Hepatocyte (in vitro differentiated cells): ENCODE data around the gene CROCC. TPM values are rescaled to one million over a fixed set of nuclear protein-coding genes. Genes with fewer than 3 reads are reported as not detected.

ENCODE experiments used
- DNase-seq: peaks from one replicate; pipeline ENCODE4 v3.0.0-alpha.2; 2016; ENCODE audit warnings: low spot score
- H2AFZ ChIP-seq: fragments of 200-600 bp; sonication (generic); 2 replicates; pipeline ENCODE4 v1.6.0; 2016; ENCODE audit warnings: antibody characterized with exemption, mild to moderate bottlenecking
- H3K27ac ChIP-seq: fragments of 200-600 bp; sonication (generic); 2 replicates; pipeline ENCODE4 v1.5.1; 2016; ENCODE audit warnings: mild to moderate bottlenecking
- H3K27me3 ChIP-seq: fragments of 200-600 bp; sonication (generic); 2 replicates; pipeline ENCODE4 v1.6.1; 2016
- H3K36me3 ChIP-seq: fragments of 200-600 bp; sonication (generic); replicated peaks from 2 replicates; pipeline ENCODE4 v1.5.1; 2016; ENCODE audit warnings: low read depth; ENCODE audit not compliant: insufficient read depth
- H3K4me1 ChIP-seq: fragments of 200-600 bp; sonication (generic); 2 replicates; pipeline ENCODE4 v1.5.1; 2016; ENCODE audit warnings: mild to moderate bottlenecking, moderate library complexity; ENCODE audit not compliant: insufficient read depth
- H3K4me2 ChIP-seq: fragments of 200-600 bp; sonication (generic); 2 replicates; pipeline ENCODE4 v1.6.0; 2016
- H3K4me3 ChIP-seq: fragments of 200-600 bp; sonication (generic); 2 replicates; pipeline ENCODE4 v1.5.1; 2016; ENCODE audit warnings: mild to moderate bottlenecking
- H3K79me2 ChIP-seq: fragments of 200-600 bp; sonication (generic); 2 replicates; pipeline ENCODE4 v1.6.0; 2017; ENCODE audit warnings: mild to moderate bottlenecking
- H3K9me2 ChIP-seq: fragments of 200-600 bp; sonication (generic); replicated peaks from 2 replicates; pipeline ENCODE4 v1.6.0; 2017; ENCODE audit warnings: mild to moderate bottlenecking; ENCODE audit not compliant: insufficient read depth
- H3K9me3 ChIP-seq: fragments of 200-600 bp; sonication (generic); 2 replicates; pipeline ENCODE4 v1.5.1; 2016; ENCODE audit warnings: low read depth, mild to moderate bottlenecking
- H4K20me1 ChIP-seq: fragments of 200-600 bp; sonication (generic); 2 replicates; pipeline ENCODE4 v1.6.0; 2016; ENCODE audit warnings: mild to moderate bottlenecking; ENCODE audit not compliant: insufficient read depth, poor library complexity, severe bottlenecking
- CTCF ChIP-seq: fragments of 200-600 bp; sonication (generic); IDR thresholded peaks from 2 replicates; pipeline ENCODE4 v1.5.1; 2016; ENCODE audit warnings: antibody characterized with exemption, mild to moderate bottlenecking; ENCODE audit not compliant: poor library complexity
- EZH2 ChIP-seq: fragments of 200-600 bp; sonication (generic); IDR thresholded peaks from 2 replicates; pipeline ENCODE4 v1.6.1; 2016; ENCODE audit warnings: antibody characterized with exemption, mild to moderate bottlenecking, borderline replicate concordance
- EZH2phosphoT487 ChIP-seq: fragments of 200-600 bp; sonication (generic); IDR thresholded peaks from one replicate; pipeline ENCODE4 v1.6.1; 2018; ENCODE audit warnings: antibody characterized with exemption, mild to moderate bottlenecking, low read depth, moderate library complexity; ENCODE audit not compliant: unreplicated experiment, severe bottlenecking
- WGBS: methylation state at CpG from one replicate; pipeline ENCODE4 v1.1.6; 2016; ENCODE audit warnings: low lambda C conversion rate; ENCODE audit errors: missing lambda C conversion rate; 5-methylcytosine and 5-hydroxymethylcytosine counted together
- polyA plus RNA-seq: library from polyadenylated mRNA; unstranded; fragments of >200 nt; fragmentation: Nextera tagmentation; extraction: Ambion mirVana; gene quantifications from 2 replicates; pipeline ENCODE4 v1.2.1, GENCODE V29; 2016
- total RNA-seq: library from RNA; depleted of rRNA; stranded (reverse); fragments of >200 nt; gene quantifications from 2 replicates; pipeline ENCODE4 v1.2.3, GENCODE V29; 2014

Gene CROCC
- total and polyA plus RNA-seq, 2 experiments from 2014 or later = 21.9 to 23.0 TPM

GRCh38 chr1:16969057-16969611 is 47.4 kb downstream of the CROCC start:
- Histone ChIP-seq H3K27me3 (no peaks in the 10 kb centered on the region), H4K20me1 (no peaks in the 10 kb centered on the region), H3K9me3 (no peaks in the 10 kb centered on the region), H3K36me3 (no peaks in the 10 kb centered on the region), H3K9me2 (no peaks in the 10 kb centered on the region), H3K4me2 (no peak overlapping the region), H3K4me1 (peaks cover 15% of the 10 kb centered on the region), H3K79me2 (no peaks in the 10 kb centered on the region), H3K4me3 (no peak overlapping the region), H2AFZ (no peak overlapping the region), H3K27ac (no peak overlapping the region)
- TF ChIP-seq EZH2phosphoT487 (no peak), EZH2 (no peak), CTCF (no peak)
- DNase-seq = no peak
- WGBS = 96% methylated on average over 14 of the region's 14 CpGs

DNA sequence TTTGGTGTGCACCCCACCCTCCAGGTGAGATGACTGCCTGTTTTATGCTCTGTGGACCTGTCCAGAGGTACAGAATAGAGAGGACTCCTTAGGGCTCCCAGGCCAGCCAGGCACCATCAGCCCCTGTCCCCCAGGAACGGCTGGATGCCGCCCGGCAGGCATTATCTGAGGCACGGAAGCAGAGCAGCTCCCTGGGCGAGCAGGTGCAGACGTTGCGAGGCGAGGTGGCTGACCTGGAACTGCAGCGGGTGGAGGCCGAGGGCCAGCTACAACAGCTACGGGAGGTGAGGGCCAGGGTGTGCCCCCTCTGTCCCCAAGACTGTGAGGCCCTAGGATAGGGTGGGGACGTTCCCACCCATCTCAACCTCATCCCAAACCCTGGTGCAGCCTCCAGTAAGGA is 47.9 kb downstream of the CROCC start:
- H3K9me2 ChIP-seq = no peaks in the 10 kb centered on the region

DNA sequence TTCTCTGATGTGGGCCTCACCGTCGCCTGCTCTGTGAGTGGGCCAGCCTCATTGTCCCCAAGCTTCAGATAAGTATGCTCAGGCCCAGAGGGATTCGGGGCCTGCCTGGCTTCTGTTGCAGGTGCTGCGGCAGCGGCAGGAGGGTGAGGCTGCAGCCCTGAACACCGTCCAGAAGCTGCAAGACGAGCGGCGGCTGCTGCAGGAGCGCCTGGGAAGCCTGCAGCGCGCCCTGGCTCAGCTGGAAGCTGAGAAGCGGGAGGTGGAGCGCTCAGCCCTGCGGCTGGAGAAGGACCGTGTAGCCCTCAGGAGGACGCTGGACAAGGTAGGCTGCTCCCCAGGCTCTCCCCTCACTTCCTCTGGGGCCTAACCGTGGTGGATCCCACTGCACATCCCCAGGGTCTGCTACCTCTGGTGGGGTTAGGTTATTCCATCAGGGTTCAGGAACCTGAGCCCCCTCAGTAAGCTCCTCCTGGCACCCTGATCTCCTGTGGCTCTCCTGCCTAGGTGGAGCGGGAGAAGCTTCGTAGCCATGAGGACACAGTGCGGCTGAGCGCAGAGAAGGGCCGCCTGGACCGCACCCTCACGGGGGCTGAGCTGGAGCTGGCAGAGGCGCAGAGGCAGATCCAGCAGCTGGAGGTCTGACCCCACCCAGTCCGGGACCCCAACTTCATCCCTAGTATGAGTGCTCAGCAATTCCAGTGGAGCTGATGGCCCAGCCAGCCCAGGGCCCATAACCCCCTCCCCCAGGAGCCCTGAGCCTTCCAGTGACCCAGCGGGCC is 48.6 kb downstream of the CROCC start:
- H3K9me2 ChIP-seq = no peaks in the 10 kb centered on the region
- 93% methylated on average over 28 of the region's 28 CpGs for WGBS
- no peaks in the 10 kb centered on the region for H4K20me1 ChIP-seq
- TF ChIP-seq CTCF (no peak), EZH2 (no peak), EZH2phosphoT487 (no peak)
- no peak overlapping the region for H3K4me2 ChIP-seq
- H2AFZ ChIP-seq = no peak overlapping the region
- no peak for DNase-seq
- H3K36me3 ChIP-seq = no peaks in the 10 kb centered on the region
- H3K27me3 ChIP-seq = no peaks in the 10 kb centered on the region
- H3K4me3 ChIP-seq = no peak overlapping the region
- H3K9me3 ChIP-seq = no peaks in the 10 kb centered on the region
- H3K79me2 ChIP-seq = no peaks in the 10 kb centered on the region
- no peak overlapping the region for H3K27ac ChIP-seq
- H3K4me1 ChIP-seq = peaks cover 15% of the 10 kb centered on the region

More for the DNA sequence above, 47.9 kb downstream of the CROCC start:
- no peak overlapping the region for H2AFZ ChIP-seq
- H3K36me3 ChIP-seq = no peaks in the 10 kb centered on the region
- no peak for TF ChIP-seq CTCF
- TF ChIP-seq EZH2 = no peak
- TF ChIP-seq EZH2phosphoT487 = no peak
- no peaks in the 10 kb centered on the region for H3K79me2 ChIP-seq
- DNase-seq = no peak
- 87% methylated on average over 12 of the region's 12 CpGs for WGBS
- no peaks in the 10 kb centered on the region for H3K9me3 ChIP-seq
- H3K4me1 ChIP-seq = peaks cover 15% of the 10 kb centered on the region
- H3K27ac ChIP-seq = no peak overlapping the region
- no peak overlapping the region for H3K4me3 ChIP-seq
- H3K27me3 ChIP-seq = no peaks in the 10 kb centered on the region
- no peak overlapping the region for H3K4me2 ChIP-seq
- no peaks in the 10 kb centered on the region for H4K20me1 ChIP-seq
